Measurements from ENCODE around the gene MAP3K5. TPM values are rescaled to one million over a fixed set of nuclear protein-coding genes. Genes with fewer than 3 reads are reported as not detected.

Gene MAP3K5
- total RNA-seq, 2 donors from 2014 or later: 6.7 to 11.9 TPM

- no peak for TF ChIP-seq CTCF (IDR thresholded peaks at IDR 0.05)
- H3K36me3 ChIP-seq: no peaks in the 10 kb centered on the region
- H3K27ac ChIP-seq: no peak overlapping the region
Observed at GRCh38 chr6:136564180-136564579, 228.1 kb downstream of the MAP3K5 start.

GRCh38 chr6:136563386-136564152, 228.7 kb downstream of the MAP3K5 start:
- no peak for DNase-seq (ENCODE audit: low spot score)
- TF ChIP-seq CTCF (IDR thresholded peaks at IDR 0.05): no peak
- H3K4me3 ChIP-seq: no peak overlapping the region
- no peaks in the 10 kb centered on the region for H3K9me3 ChIP-seq
- no peak overlapping the region for H3K27ac ChIP-seq
- no peaks in the 10 kb centered on the region for H3K27me3 ChIP-seq
- H3K36me3 ChIP-seq: no peaks in the 10 kb centered on the region
- H3K4me1 ChIP-seq: no peaks in the 10 kb centered on the region

More at GRCh38 chr6:136564180-136564579, 228.1 kb downstream of the MAP3K5 start:
- DNase-seq (ENCODE audit: low spot score): no peak
- no peaks in the 10 kb centered on the region for H3K4me1 ChIP-seq
- H3K9me3 ChIP-seq: no peaks in the 10 kb centered on the region
- H3K4me3 ChIP-seq: no peak overlapping the region
- no peaks in the 10 kb centered on the region for H3K27me3 ChIP-seq

GRCh38 chr6:136562211-136562610, 230.1 kb downstream of the MAP3K5 start:
- H3K36me3 ChIP-seq: no peaks in the 10 kb centered on the region
- H3K9me3 ChIP-seq: no peaks in the 10 kb centered on the region
- H3K4me1 ChIP-seq: no peaks in the 10 kb centered on the region
- DNase-seq (ENCODE audit: low spot score): no peak
- H3K27ac ChIP-seq: no peak overlapping the region
- TF ChIP-seq CTCF (IDR thresholded peaks at IDR 0.05): no peak
- H3K4me3 ChIP-seq: no peak overlapping the region
- no peaks in the 10 kb centered on the region for H3K27me3 ChIP-seq

- no peak for DNase-seq (ENCODE audit: low spot score)
- H3K9me3 ChIP-seq: no peaks in the 10 kb centered on the region
- no peak overlapping the region for H3K27ac ChIP-seq
- no peaks in the 10 kb centered on the region for H3K27me3 ChIP-seq
- no peak for TF ChIP-seq CTCF (IDR thresholded peaks at IDR 0.05)
- peaks cover 0 to 16% of the 10 kb centered on the region in 2 donors for H3K4me1 ChIP-seq
- H3K4me3 ChIP-seq: no peak overlapping the region
- H3K36me3 ChIP-seq: no peaks in the 10 kb centered on the region
Observed at GRCh38 chr6:136553166-136553787, 239.0 kb downstream of the MAP3K5 start.

GRCh38 chr6:136552054-136552453, 240.2 kb downstream of the MAP3K5 start:
- no peak overlapping the region for H3K27ac ChIP-seq
- TF ChIP-seq CTCF (IDR thresholded peaks at IDR 0.05): no peak
- H3K36me3 ChIP-seq: no peaks in the 10 kb centered on the region

More at GRCh38 chr6:136552054-136552453, 240.2 kb downstream of the MAP3K5 start:
- Histone ChIP-seq H3K4me1 (peaks cover 0 to 16% of the 10 kb centered on the region in 2 donors), H3K9me3 (no peaks in the 10 kb centered on the region), H3K27me3 (no peaks in the 10 kb centered on the region), H3K4me3 (no peak overlapping the region)
- DNase-seq (ENCODE audit: low spot score): no peak
